HG02678 (cell line): ENCODE data around the gene DHX58.

Experiments used
- ATAC-seq: cut with Tn5 transposase; IDR thresholded peaks from one replicate; pipeline ENCODE4 v1.9.1; 2021; ENCODE audit warnings: mild to moderate bottlenecking, moderate library complexity; ENCODE audit not compliant: unreplicated experiment

DHX58 gene

DNA sequence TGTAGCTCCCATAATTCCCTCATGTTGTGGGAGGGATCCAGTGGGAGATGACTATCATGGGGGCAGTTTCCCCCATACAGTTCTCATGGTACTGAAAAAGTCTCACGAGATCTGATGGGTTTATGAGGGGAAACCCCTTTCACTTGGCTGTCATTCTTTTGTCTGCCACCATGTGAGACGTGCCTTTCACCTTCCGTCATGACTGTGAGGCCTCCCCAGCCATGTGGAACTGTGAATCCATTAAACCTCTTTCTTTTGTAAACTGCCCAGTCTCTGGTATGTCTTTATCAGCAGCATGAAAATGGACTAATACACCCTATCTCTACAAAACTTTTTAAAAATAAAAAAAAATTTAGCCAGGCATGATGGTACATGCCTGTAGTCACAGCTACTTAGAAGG is 55.9 kb downstream of the DHX58 start:
- ATAC-seq, result no peak

DNA sequence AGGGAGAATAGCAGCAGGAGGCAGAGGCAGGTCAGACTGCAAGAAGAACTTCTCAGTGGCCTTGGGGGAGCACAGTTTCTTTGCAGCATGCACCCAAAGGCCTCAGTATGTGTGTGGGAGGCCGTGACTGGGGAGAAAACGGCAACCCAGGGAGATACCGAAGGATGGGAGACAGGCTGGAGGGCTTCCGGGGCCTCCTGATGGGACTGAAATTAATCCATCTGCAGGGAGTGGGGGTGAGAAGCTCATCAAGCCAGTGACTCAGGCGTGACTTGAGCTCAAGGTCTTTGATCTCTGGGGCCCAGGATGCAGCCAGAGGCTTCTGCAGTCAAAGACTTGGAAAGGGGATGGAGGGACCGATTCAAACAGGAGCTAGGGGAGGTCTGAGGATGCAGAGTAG is 57.0 kb downstream of the DHX58 start:
- no peak for ATAC-seq

DNA sequence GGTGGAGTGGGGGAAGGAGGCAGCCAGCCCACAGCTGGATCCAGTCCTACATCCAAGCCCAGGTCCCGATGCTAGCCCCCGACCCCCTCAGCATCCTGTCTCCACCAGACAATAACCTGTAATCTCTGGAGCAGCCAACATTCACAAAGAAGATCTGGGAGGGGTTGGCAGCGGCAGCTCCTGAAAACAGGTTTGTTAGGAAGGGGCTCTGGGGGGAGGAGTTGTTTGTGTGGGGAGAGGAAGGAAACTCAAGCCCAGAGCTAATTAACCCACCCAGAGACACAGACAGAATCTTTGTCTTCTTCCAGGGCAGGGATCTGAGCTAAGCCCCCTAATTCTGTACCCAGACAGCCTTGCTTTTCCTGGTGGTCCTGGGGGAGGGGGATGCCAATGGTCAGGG is 57.5 kb downstream of the DHX58 start:
- ATAC-seq, result no peak

DNA sequence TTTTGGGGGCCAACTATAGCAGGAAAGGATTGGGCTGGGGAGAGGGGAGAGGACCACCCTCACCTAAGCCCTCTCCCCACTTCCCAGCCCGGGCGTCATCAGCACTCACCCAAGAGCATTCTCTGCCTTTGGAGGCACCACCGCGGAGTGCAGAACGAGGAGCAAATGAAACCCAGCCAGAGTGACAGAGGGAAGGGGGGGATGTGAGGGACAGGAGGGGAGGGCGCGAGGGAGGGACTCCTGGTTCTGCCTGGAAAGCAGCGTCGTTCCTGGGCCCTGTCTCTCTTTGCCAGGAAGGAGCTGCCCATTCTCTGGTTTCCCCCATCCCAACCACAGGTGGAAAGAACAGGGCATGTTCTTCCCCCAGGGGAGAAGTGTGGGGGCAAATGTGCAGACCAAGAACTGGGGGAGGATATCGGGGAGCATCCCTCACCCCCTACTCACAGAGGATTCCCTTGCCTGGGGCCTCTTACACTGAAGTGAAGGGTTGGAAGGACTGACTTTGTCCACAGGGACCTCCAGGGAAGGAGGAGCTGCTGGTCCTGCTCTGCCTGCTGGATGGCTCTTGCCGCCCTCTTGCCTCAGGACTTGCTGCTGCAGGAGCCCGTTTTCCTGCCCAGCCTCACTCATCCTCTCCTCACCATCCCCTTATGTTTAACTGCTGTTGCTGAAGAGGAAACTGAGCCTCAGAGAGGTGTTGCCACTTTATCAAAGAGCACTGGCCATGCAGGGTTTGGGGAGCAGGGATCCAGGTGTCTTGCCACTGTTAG is 58.6 kb downstream of the DHX58 start:
- ATAC-seq, result no peak

DNA sequence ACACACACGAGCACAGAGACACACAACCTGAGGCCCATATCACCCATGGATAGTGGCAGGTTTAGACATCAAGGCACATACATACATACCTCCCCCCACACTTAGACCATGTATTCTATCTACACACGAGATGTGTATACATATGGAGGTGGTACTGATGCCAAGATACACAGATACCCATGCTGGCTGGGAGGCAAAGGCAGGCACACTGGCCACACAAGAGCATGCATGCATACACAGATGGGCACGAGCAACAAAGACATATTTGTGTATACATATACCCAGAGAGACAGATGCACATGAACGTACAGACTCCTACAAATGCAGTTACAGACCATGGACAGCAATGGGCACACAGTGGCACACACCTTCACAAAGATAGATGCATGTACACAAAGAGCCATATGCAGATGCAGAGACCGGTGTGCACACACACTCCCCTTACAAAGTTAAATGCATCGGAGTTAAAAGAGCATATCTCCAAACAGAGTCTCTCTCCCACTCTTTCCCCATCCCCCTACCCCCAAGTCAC is 60.1 kb downstream of the DHX58 start:
- ATAC-seq, result no peak

DNA sequence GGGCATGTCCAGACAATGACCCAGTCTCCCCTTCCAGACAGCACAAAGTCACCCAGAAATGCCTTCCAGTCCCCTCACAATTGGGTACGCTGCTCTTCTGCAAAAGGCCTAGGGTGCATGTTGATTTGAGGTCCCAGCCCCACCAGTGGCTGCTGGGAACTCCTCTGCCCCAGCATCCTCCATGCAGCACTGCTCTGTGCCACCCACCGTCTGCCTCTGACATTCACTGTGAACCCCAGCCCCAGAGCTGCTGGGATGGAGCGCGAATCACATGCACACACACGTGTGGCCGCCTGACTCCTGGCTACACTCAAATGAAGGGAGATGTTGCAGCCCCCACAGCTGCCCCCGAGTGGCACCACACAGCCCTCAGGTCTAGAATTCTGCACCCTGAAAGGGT is 60.9 kb downstream of the DHX58 start:
- no peak for ATAC-seq
